Measurements from ENCODE around the gene PHPT1. TPM values are rescaled to one million over a fixed set of nuclear protein-coding genes. Genes with fewer than 3 reads are reported as not detected.
A peak's percentile ranks its signal among the peaks of the same experiment; 100 is the strongest.

PHPT1 gene
- total and polyA plus RNA-seq, 2 of the 13 experiments (the other 11 are each of a cell fraction or from before 2014, with no cell fraction given) = 189 to 192 TPM

DNA sequence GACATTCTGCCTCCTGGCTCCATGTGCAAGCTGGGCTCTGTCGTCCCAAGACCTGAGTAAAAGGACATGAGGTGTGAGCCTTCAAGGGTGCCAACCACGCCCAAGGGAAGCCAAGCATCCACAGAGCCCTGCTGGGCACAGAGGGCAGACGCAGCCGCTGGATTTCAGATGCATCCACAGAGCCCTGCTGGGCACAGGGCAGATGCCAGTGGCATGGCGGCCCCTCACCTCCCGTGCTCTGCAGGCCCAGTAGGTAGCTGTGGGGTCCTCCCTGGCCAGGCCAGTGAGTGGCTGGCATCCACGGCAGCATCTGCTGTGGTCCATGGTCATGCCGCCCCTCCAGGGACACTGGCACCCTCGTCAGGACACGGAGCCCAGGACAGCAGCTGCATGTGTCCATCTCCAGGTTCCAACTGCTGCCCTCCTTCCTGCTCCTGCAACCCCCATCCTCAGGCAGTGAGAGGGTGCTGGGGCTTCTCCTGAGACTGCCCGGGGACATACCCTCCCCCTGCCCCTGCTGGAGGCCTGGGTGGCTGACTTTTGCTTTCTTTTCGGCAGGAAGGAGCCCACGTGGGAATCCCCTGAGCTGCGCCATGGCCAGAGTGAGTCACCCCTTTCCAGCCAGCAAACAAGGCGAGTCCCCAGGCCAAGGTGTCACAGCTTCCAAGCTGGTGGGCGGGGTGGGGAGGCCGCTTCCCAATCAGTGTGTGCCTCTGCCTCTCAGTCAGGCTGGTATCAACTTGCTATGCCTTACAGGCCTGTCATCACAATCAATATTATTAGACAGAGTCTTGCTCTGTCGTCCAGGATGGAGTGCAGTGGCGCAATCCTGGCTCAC is 33.1 kb downstream of the PHPT1 start (continued):
- TF ChIP-seq, protein P1, sequence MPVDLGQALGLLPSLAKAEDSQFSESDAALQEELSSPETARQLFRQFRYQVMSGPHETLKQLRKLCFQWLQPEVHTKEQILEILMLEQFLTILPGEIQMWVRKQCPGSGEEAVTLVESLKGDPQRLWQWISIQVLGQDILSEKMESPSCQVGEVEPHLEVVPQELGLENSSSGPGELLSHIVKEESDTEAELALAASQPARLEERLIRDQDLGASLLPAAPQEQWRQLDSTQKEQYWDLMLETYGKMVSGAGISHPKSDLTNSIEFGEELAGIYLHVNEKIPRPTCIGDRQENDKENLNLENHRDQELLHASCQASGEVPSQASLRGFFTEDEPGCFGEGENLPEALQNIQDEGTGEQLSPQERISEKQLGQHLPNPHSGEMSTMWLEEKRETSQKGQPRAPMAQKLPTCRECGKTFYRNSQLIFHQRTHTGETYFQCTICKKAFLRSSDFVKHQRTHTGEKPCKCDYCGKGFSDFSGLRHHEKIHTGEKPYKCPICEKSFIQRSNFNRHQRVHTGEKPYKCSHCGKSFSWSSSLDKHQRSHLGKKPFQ (CRISPR knock-in tag; IDR thresholded peaks at IDR 0.05; ENCODE audit: insufficient replicate concordance) = peak; percentile 79
- TF ChIP-seq NBN (conservative IDR thresholded peaks at IDR 0.05) (no peak), ZBTB42 (CRISPR knock-in tag; IDR thresholded peaks at IDR 0.05) (no peak), HCFC1 (IDR thresholded peaks at IDR 0.05; ENCODE audit: low read depth, low read length) (no peak), FIP1L1 (IDR thresholded peaks at IDR 0.05; ENCODE audit: borderline replicate concordance, insufficient read depth, low read depth, low read length) (no peak), SATB2 (CRISPR knock-in tag; IDR thresholded peaks at IDR 0.05) (no peak), SMAD1 (CRISPR knock-in tag; IDR thresholded peaks at IDR 0.05; ENCODE audit: borderline replicate concordance, low read depth) (no peak; the same call in 1 of the 2 replicates), KDM6A (CRISPR knock-in tag; IDR thresholded peaks at IDR 0.05; ENCODE audit: low read depth) (no peak), BORCS8-MEF2B (CRISPR knock-in tag; IDR thresholded peaks at IDR 0.05) (no peak), ZNF75D (CRISPR knock-in tag; IDR thresholded peaks at IDR 0.05; ENCODE audit: borderline replicate concordance) (no peak), ZNF256 (CRISPR knock-in tag; conservative IDR thresholded peaks at IDR 0.05) (no peak), DMAP1 (CRISPR knock-in tag; IDR thresholded peaks at IDR 0.05) (peak; percentile 77), JDP2 (CRISPR knock-in tag; IDR thresholded peaks at IDR 0.05; ENCODE audit: borderline replicate concordance) (no peak), CBX2 (IDR thresholded peaks at IDR 0.05; ENCODE audit: low read depth, low read length) (no peak), CBX2 (CRISPR knock-in tag; IDR thresholded peaks at IDR 0.05; ENCODE audit: low read depth) (no peak), EP300 (IDR thresholded peaks at IDR 0.05; ENCODE audit: low read depth in 2 of 2, low read length in 2 of 2) (no peak), EP300 (CRISPR knock-in tag; IDR thresholded peaks at IDR 0.05; ENCODE audit: borderline replicate concordance) (peak; percentile 49; the same call in 1 of the 2 replicates), RORA (CRISPR knock-in tag; IDR thresholded peaks at IDR 0.05) (no peak), ZBTB3 (CRISPR knock-in tag; IDR thresholded peaks at IDR 0.05; ENCODE audit: borderline replicate concordance, low read depth) (peak; percentile 97; the same call in 1 of the 2 replicates), ZNF441 (CRISPR knock-in tag; IDR thresholded peaks at IDR 0.05; ENCODE audit: borderline replicate concordance) (no peak; the same call in 1 of the 2 replicates), ZBTB20 (CRISPR knock-in tag; IDR thresholded peaks at IDR 0.05; ENCODE audit: borderline replicate concordance, low read depth) (no peak)
- TF ChIP-seq, protein P2, sequence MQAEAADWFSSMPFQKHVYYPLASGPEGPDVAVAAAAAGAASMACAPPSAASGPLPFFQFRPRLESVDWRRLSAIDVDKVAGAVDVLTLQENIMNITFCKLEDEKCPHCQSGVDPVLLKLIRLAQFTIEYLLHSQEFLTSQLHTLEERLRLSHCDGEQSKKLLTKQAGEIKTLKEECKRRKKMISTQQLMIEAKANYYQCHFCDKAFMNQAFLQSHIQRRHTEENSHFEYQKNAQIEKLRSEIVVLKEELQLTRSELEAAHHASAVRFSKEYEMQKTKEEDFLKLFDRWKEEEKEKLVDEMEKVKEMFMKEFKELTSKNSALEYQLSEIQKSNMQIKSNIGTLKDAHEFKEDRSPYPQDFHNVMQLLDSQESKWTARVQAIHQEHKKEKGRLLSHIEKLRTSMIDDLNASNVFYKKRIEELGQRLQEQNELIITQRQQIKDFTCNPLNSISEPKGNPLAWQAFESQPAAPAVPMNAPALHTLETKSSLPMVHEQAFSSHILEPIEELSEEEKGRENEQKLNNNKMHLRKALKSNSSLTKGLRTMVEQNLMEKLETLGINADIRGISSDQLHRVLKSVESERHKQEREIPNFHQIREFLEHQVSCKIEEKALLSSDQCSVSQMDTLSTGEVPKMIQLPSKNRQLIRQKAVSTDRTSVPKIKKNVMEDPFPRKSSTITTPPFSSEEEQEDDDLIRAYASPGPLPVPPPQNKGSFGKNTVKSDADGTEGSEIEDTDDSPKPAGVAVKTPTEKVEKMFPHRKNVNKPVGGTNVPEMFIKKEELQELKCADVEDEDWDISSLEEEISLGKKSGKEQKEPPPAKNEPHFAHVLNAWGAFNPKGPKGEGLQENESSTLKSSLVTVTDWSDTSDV (CRISPR knock-in tag; IDR thresholded peaks at IDR 0.05) = peak; percentile 94
- TF ChIP-seq, protein P3, sequence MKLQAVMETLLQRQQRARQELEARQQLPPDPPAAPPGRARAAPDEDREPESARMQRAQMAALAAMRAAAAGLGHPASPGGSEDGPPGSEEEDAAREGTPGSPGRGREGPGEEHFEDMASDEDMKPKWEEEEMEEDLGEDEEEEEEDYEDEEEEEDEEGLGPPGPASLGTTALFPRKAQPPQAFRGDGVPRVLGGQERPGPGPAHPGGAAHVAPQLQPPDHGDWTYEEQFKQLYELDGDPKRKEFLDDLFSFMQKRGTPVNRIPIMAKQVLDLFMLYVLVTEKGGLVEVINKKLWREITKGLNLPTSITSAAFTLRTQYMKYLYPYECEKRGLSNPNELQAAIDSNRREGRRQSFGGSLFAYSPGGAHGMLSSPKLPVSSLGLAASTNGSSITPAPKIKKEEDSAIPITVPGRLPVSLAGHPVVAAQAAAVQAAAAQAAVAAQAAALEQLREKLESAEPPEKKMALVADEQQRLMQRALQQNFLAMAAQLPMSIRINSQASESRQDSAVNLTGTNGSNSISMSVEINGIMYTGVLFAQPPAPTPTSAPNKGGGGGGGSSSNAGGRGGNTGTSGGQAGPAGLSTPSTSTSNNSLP (IDR thresholded peaks at IDR 0.05; ENCODE audit: low read depth, low read length) = peak; percentile 79; the same call in 1 of the 2 replicates
- TF ChIP-seq, protein P4, sequence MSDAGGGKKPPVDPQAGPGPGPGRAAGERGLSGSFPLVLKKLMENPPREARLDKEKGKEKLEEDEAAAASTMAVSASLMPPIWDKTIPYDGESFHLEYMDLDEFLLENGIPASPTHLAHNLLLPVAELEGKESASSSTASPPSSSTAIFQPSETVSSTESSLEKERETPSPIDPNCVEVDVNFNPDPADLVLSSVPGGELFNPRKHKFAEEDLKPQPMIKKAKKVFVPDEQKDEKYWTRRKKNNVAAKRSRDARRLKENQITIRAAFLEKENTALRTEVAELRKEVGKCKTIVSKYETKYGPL (CRISPR knock-in tag; IDR thresholded peaks at IDR 0.05) = no peak

Data from HepG2 (cell line).